HEK293 (cell line): ENCODE results near the gene DVL1.

Experiments used
- BCL11B ChIP-seq: fragments of 450-650 bp; formaldehyde crosslinking; IDR thresholded peaks from 2 replicates; pipeline ENCODE4 v1.5.1; 2016; ENCODE audit warnings: low read depth, missing biosample characterization, missing genetic modification characterization
- CTCF ChIP-seq: fragments of 450-650 bp; formaldehyde crosslinking; IDR thresholded peaks from 2 replicates; pipeline ENCODE4 v1.5.1; 2016; ENCODE audit warnings: missing biosample characterization, missing genetic modification characterization
- EGR2 ChIP-seq: fragments of 450-650 bp; formaldehyde crosslinking; IDR thresholded peaks from 2 replicates; pipeline ENCODE4 v1.5.1; 2016; ENCODE audit warnings: low read depth, missing biosample characterization, missing genetic modification characterization
- GLIS1 ChIP-seq: fragments of 450-650 bp; formaldehyde crosslinking; IDR thresholded peaks from 2 replicates; pipeline ENCODE4 v1.5.1; 2016; ENCODE audit warnings: missing biosample characterization, missing genetic modification characterization
- GLIS2 ChIP-seq: fragments of 450-650 bp; formaldehyde crosslinking; IDR thresholded peaks from 2 replicates; pipeline ENCODE4 v1.5.1; 2016; ENCODE audit warnings: missing biosample characterization, missing genetic modification characterization
- HIC1 ChIP-seq: fragments of 450-650 bp; formaldehyde crosslinking; IDR thresholded peaks from 2 replicates; pipeline ENCODE4 v1.5.1; 2016; ENCODE audit warnings: missing biosample characterization, missing genetic modification characterization
- IKZF3 ChIP-seq: fragments of 450-650 bp; IDR thresholded peaks from 2 replicates; pipeline ENCODE4 v1.5.0; 2018; ENCODE audit warnings: missing biosample characterization, mild to moderate bottlenecking, missing genetic modification characterization, moderate library complexity
- MEIS1 ChIP-seq: sonication (generic); formaldehyde crosslinking; IDR thresholded peaks from 2 replicates; pipeline ENCODE4 v1.8.1; 2022; ENCODE audit warnings: missing genetic modification reagents, mild to moderate bottlenecking, borderline replicate concordance
- MZF1 ChIP-seq: fragments of 450-650 bp; formaldehyde crosslinking; IDR thresholded peaks from 2 replicates; pipeline ENCODE4 v1.5.1; 2017; ENCODE audit warnings: missing biosample characterization, missing genetic modification characterization, borderline replicate concordance
- OVOL3 ChIP-seq: fragments of 450-650 bp; formaldehyde crosslinking; IDR thresholded peaks from 2 replicates; pipeline ENCODE4 v1.5.1; 2016; ENCODE audit warnings: missing biosample characterization, missing genetic modification characterization
- PATZ1 ChIP-seq: fragments of 450-650 bp; formaldehyde crosslinking; IDR thresholded peaks from 2 replicates; pipeline ENCODE4 v1.5.1; 2016; ENCODE audit warnings: missing biosample characterization, missing genetic modification characterization
- PRDM4 ChIP-seq: fragments of 450-650 bp; formaldehyde crosslinking; IDR thresholded peaks from 2 replicates; pipeline ENCODE4 v1.5.1; 2017; ENCODE audit warnings: missing biosample characterization, missing genetic modification characterization
- SALL2 ChIP-seq: fragments of 450-650 bp; formaldehyde crosslinking; IDR thresholded peaks from 2 replicates; pipeline ENCODE4 v1.5.0; 2017; ENCODE audit warnings: missing biosample characterization, mild to moderate bottlenecking, missing genetic modification characterization, borderline replicate concordance
- SCRT1 ChIP-seq: fragments of 450-650 bp; formaldehyde crosslinking; IDR thresholded peaks from 2 replicates; pipeline ENCODE4 v1.5.1; 2016; ENCODE audit warnings: missing biosample characterization, missing genetic modification characterization, borderline replicate concordance
- TRIM28 ChIP-seq: IDR thresholded peaks from 2 replicates; pipeline ENCODE4 v1.6.1; 2011; ENCODE audit warnings: low read length, control low read depth, borderline replicate concordance
- WT1 ChIP-seq: fragments of 450-650 bp; formaldehyde crosslinking; IDR thresholded peaks from 2 replicates; pipeline ENCODE4 v1.5.1; 2016; ENCODE audit warnings: missing biosample characterization, missing genetic modification characterization
- ZBTB21 ChIP-seq: fragments of 450-650 bp; formaldehyde crosslinking; IDR thresholded peaks from 2 replicates; pipeline ENCODE4 v1.5.1; 2017; ENCODE audit warnings: missing biosample characterization, missing genetic modification characterization
- ZBTB26 ChIP-seq: fragments of 450-650 bp; formaldehyde crosslinking; optimal IDR thresholded peaks from 2 replicates; pipeline ENCODE3; 2016; ENCODE audit warnings: missing biosample characterization, mild to moderate bottlenecking, missing genetic modification characterization
- ZNF19 ChIP-seq: fragments of 450-650 bp; formaldehyde crosslinking; IDR thresholded peaks from 2 replicates; pipeline ENCODE4; 2016; ENCODE audit warnings: missing biosample characterization, missing genetic modification characterization, low read depth
- ZNF2 ChIP-seq: fragments of 450-650 bp; formaldehyde crosslinking; IDR thresholded peaks from 2 replicates; pipeline ENCODE4 v1.5.1; 2016; ENCODE audit warnings: missing biosample characterization, missing genetic modification characterization
- ZNF266 ChIP-seq: fragments of 450-650 bp; formaldehyde crosslinking; IDR thresholded peaks from 2 replicates; pipeline ENCODE4 v1.5.1; 2016; ENCODE audit warnings: missing biosample characterization, missing genetic modification characterization, low read depth
- ZNF274 ChIP-seq, 2 experiments: fragments of 200-500 bp in 1 of 2; fragments of 450-650 bp in 1 of 2; sonication (Bioruptor generic) in 1 of 2; formaldehyde crosslinking in 1 of 2; IDR thresholded peaks; 2 replicates each; pipeline versions ENCODE4 v1.5.1 to v1.6.1; 2014 to 2016; ENCODE audit warnings: borderline replicate concordance in 1 of 2, inconsistent platforms in 1 of 2, low read length in 1 of 2, missing biosample characterization in 1 of 2, missing genetic modification characterization in 1 of 2
- ZNF302 ChIP-seq: fragments of 450-650 bp; formaldehyde crosslinking; IDR thresholded peaks from 2 replicates; pipeline ENCODE4 v1.5.1; 2016; ENCODE audit warnings: missing biosample characterization, missing genetic modification characterization, low read depth
- ZNF521 ChIP-seq: fragments of 450-650 bp; formaldehyde crosslinking; IDR thresholded peaks from 2 replicates; pipeline ENCODE4 v1.5.1; 2017; ENCODE audit warnings: missing biosample characterization, mild to moderate bottlenecking, missing genetic modification characterization
- ZNF529 ChIP-seq: fragments of 450-650 bp; formaldehyde crosslinking; IDR thresholded peaks from 2 replicates; pipeline ENCODE4 v1.5.1; 2017; ENCODE audit warnings: missing genetic modification characterization, missing biosample characterization; ENCODE audit not compliant: insufficient replicate concordance
- ZNF561 ChIP-seq: fragments of 450-650 bp; IDR thresholded peaks from 2 replicates; pipeline ENCODE4 v1.5.1; 2018; ENCODE audit warnings: missing biosample characterization, missing genetic modification characterization, borderline replicate concordance
- ZNF670 ChIP-seq: fragments of 450-650 bp; formaldehyde crosslinking; IDR thresholded peaks from 2 replicates; pipeline ENCODE4 v1.5.1; 2016; ENCODE audit warnings: missing biosample characterization, missing genetic modification characterization, low read depth
- ZNF768 ChIP-seq: fragments of 450-650 bp; formaldehyde crosslinking; IDR thresholded peaks from 2 replicates; pipeline ENCODE4 v1.5.1; 2018; ENCODE audit warnings: missing biosample characterization, mild to moderate bottlenecking, missing genetic modification characterization
- ZNF837 ChIP-seq: fragments of 450-650 bp; formaldehyde crosslinking; IDR thresholded peaks from 2 replicates; pipeline ENCODE4 v1.5.1; 2016; ENCODE audit warnings: missing biosample characterization, missing genetic modification characterization

Gene DVL1

GRCh38 chr1:1353389-1354151 is 4.4 kb upstream of the DVL1 start (continued):
- TF ChIP-seq ZNF2 (tag by site-specific recombination) = no peak
- no peak for TF ChIP-seq OVOL3 (tag by site-specific recombination)
- TF ChIP-seq WT1 = no peak
- TF ChIP-seq SCRT1 (tag by site-specific recombination) = no peak
- no peak for TF ChIP-seq ZNF274 (IDR thresholded peaks at IDR 0.05; ENCODE audit: low read length)
- TF ChIP-seq ZNF274 (tag by site-specific recombination; IDR thresholded peaks at IDR 0.05; ENCODE audit: borderline replicate concordance) = no peak
- no peak for TF ChIP-seq ZNF302
- peak; percentile 21; the same call in 1 of the 2 replicates for TF ChIP-seq HIC1 (tag by site-specific recombination)
- TF ChIP-seq ZNF521 (tag by site-specific recombination) = no peak
- peak; percentile 82 for TF ChIP-seq GLIS2 (tag by site-specific recombination)
- no peak for TF ChIP-seq MZF1 (tag by site-specific recombination)
- no peak for TF ChIP-seq SALL2 (tag by site-specific recombination)
- peak; percentile 40 for TF ChIP-seq ZBTB26 (tag by site-specific recombination)
- TF ChIP-seq ZNF19 (tag by site-specific recombination) = no peak
- peak; percentile 72 for TF ChIP-seq EGR2 (tag by site-specific recombination)
- TF ChIP-seq CTCF (tag by site-specific recombination) = no peak
- TF ChIP-seq BCL11B (tag by site-specific recombination) = no peak
- TF ChIP-seq IKZF3 = no peak; the same call in 1 of the 2 replicates
- TF ChIP-seq ZNF768 = no peak
- TF ChIP-seq PATZ1 (tag by site-specific recombination) = peak; percentile 94
- no peak for TF ChIP-seq TRIM28
- no peak for TF ChIP-seq ZNF266 (tag by site-specific recombination)
- no peak for TF ChIP-seq PRDM4 (tag by site-specific recombination)
- no peak for TF ChIP-seq ZNF561 (tag by site-specific recombination)
- TF ChIP-seq ZNF837 (tag by site-specific recombination) = no peak
- peak; percentile 97 for TF ChIP-seq GLIS1
- no peak for TF ChIP-seq ZBTB21 (tag by site-specific recombination)
- TF ChIP-seq MEIS1 = no peak
- no peak for TF ChIP-seq ZNF670 (tag by site-specific recombination)
- TF ChIP-seq ZNF529 (tag by site-specific recombination) = no peak
